Measurements from ENCODE around the gene UPB1. TPM values are rescaled to one million over a fixed set of nuclear protein-coding genes. Genes with fewer than 3 reads are reported as not detected.

The UPB1 gene
- 0.16 and 0.38 TPM in 2 replicates for total RNA-seq

DNA sequence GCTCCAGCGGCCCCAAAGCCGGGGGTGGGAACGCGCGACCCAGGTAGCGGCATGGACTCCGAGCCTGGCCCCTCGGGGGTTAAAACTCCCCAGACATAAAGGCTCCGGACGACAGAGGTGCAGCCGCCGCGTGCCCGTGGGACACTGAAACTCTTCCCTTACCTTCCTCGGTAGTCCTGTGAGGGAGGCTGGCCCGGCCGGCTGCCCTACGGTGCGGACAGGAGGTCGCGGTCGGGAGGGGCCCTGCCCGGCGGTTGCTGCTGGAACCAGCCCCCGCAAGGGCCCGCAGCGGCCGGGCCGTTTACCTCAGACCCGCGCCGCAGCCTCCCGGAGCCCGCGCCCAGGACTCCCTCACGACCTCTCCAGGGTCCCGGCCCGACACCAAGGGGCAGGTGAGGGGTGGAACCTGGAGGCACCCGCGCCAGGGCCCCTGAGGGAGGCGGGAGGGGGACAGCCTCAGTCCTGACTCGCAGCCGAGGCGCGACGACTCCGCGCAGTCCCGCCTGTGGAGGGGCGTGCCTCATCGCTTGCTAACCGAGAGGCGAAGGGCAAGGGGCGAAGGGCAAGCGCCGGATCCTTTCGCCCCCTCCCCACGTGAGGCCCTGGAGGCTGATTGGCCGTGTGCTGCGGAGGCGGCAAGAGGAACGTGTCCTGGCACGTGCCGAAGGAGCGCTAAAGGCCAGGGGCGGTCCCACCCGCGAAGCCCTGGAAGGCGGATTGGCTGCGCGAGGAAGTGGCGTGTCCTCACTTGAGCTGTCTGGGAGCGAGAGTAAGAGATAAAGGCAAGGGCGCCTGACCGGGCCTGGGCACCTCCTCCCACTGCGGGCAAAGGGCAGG is at the start of gene UPB1:
Gene UPB1, plus strand, starts transcription at position 805 of the 837 bp plus-strand sequence. CDS start 72 bp downstream, outside the sequence.

GRCh38 chr22:24554313-24555164 is 59.4 kb downstream of the UPB1 start, which contains the start of gene GUCD1:
Gene GUCD1, minus strand, starts transcription at chr22:24555138. Its CDS starts 147 bp downstream, at chr22:24554991.

GRCh38 chr22:24555165-24556039 is 60.3 kb downstream of the UPB1 start, which contains the start of gene SNRPD3:
Gene SNRPD3, plus strand, starts transcription at chr22:24555999. Its CDS starts 1,676 bp downstream, at chr22:24557675.

Other genes starting within 250 kb of the UPB1 start
- 21.2 and 22.4 TPM in 2 replicates for gene SPECC1L, start 224.5 kb upstream of the UPB1 start, total RNA-seq
- 0.49 and 4.2 TPM in 2 replicates for gene ADORA2A, start 67.7 kb upstream of the UPB1 start, total RNA-seq
- 130 and 149 TPM in 2 replicates for gene GUCD1, start 59.8 kb downstream of the UPB1 start, total RNA-seq
- gene SNRPD3, start 60.7 kb downstream of the UPB1 start, total RNA-seq: 121 and 206 TPM in 2 replicates
- gene LRRC75B, start 97.7 kb downstream of the UPB1 start, total RNA-seq: 5.5 and 34.5 TPM in 2 replicates
- gene GGT1, start 107.9 kb downstream of the UPB1 start, total RNA-seq: 5.2 and 60.7 TPM in 2 replicates